Activated T-cell treated with anti-CD3 and anti-CD28 coated beads for 24 hours (primary cell): ENCODE measurements around the gene HBG2.
"Not testable (repeated sequence)": the region's sequence is repeated elsewhere in the genome, so short reads cannot be mapped to it uniquely, and the experiment has no call there.

Experiments
- DNase-seq: peaks from one replicate; pipeline ENCODE4 v3.0.0-alpha.2; 2020; ENCODE audit warnings: low read depth

HBG2 gene

GRCh38 chr11:5281596-5281995 lies 27.0 kb upstream of the HBG2 start:
- no peak for DNase-seq

GRCh38 chr11:5280582-5281102 lies 26.1 kb upstream of the HBG2 start:
- DNase-seq = no peak

- DNase-seq = no peak
Measured at GRCh38 chr11:5279471-5280090, 25.0 kb upstream of the HBG2 start.

GRCh38 chr11:5277807-5278382 lies 23.3 kb upstream of the HBG2 start:
- DNase-seq = no peak

- no peak for DNase-seq
Measured at GRCh38 chr11:5276697-5277096, 22.1 kb upstream of the HBG2 start.

GRCh38 chr11:5275369-5276110 lies 21.0 kb upstream of the HBG2 start:
- no peak for DNase-seq

- DNase-seq = no peak
Measured at GRCh38 chr11:5274395-5274794, 19.8 kb upstream of the HBG2 start.

- no peak for DNase-seq
Measured at GRCh38 chr11:5272395-5273017, 17.9 kb upstream of the HBG2 start.

- DNase-seq = no peak
Measured at GRCh38 chr11:5269715-5270147, 15.2 kb upstream of the HBG2 start, which contains the start of gene HBE1. Gene HBE1 (minus strand): TSS chr11:5269945. CDS start chr11:5269890, 55 bp downstream.

- no peak for DNase-seq
Measured at GRCh38 chr11:5267033-5267563, 12.5 kb upstream of the HBG2 start.

GRCh38 chr11:5266609-5267008 lies 12.0 kb upstream of the HBG2 start:
- no peak for DNase-seq

- DNase-seq = no peak
Measured at GRCh38 chr11:5265832-5266231, 11.3 kb upstream of the HBG2 start.

- DNase-seq = no peak
Measured at GRCh38 chr11:5258543-5259262, 4.1 kb upstream of the HBG2 start.

- no peak for DNase-seq
Measured at GRCh38 chr11:5257296-5257695, 2.7 kb upstream of the HBG2 start.

- not testable (repeated sequence) for DNase-seq
Measured at GRCh38 chr11:5254023-5254422, 558 bp downstream of the HBG2 start.

GRCh38 chr11:5253440-5253839 lies 1.1 kb downstream of the HBG2 start:
- DNase-seq = not testable (repeated sequence)

- no peak for DNase-seq
Measured at GRCh38 chr11:5252919-5253265, 1.7 kb downstream of the HBG2 start.

- DNase-seq = no peak
Measured at GRCh38 chr11:5252192-5252918, 2.2 kb downstream of the HBG2 start.

GRCh38 chr11:5251746-5252145 lies 2.8 kb downstream of the HBG2 start:
- no peak for DNase-seq

- DNase-seq = no peak
Measured at GRCh38 chr11:5250543-5251204, 3.9 kb downstream of the HBG2 start.
